H1 (cell line): ENCODE measurements around the gene HAS3. TPM values are rescaled to one million over a fixed set of nuclear protein-coding genes. Genes with fewer than 3 reads are reported as not detected.

ENCODE experiments used
- CTCF ChIA-PET: fragments of 300-600 bp; sonication (Branson Sonifier 250); formaldehyde crosslinking; loops from one replicate; lab custom pipeline; 2021; ENCODE audit not compliant: partially characterized antibody; lab: Charles Lee
- POLR2A ChIA-PET: fragments of 300-600 bp; sonication (Branson Sonifier 250); formaldehyde crosslinking; loops from one replicate; lab custom pipeline; 2021; ENCODE audit warnings: inconsistent platforms; ENCODE audit not compliant: partially characterized antibody; lab: Charles Lee
- DNase-seq, 2 experiments: peaks; one replicate each; pipeline versions ENCODE4 v3.0.0 to v3.0.0-alpha.2; 2010 to 2022; ENCODE audit warnings: low spot score in 2 of 2, low read depth in 1 of 2, mixed read lengths in 1 of 2
- FAIRE-seq: peaks from 2 replicates; lab custom pipeline; 2011; peaks lifted over from hg19 to GRCh38; lab: Jason Lieb, UNC
- H2AFZ ChIP-seq: 2 replicates; pipeline ENCODE4 v1.8.1; 2012; ENCODE audit warnings: low read length, inconsistent platforms
- H2AK5ac ChIP-seq: 2 replicates; pipeline ENCODE4 v1.6.1; 2013; ENCODE audit warnings: low read depth, low read length
- H2BK120ac ChIP-seq: replicated peaks from 2 replicates; pipeline ENCODE3; 2013; ENCODE audit warnings: low read depth, low read length, inconsistent platforms
- H2BK12ac ChIP-seq: 2 replicates; pipeline ENCODE4 v1.6.1; 2013; ENCODE audit warnings: low read depth, low read length
- H2BK15ac ChIP-seq: 2 replicates; pipeline ENCODE4 v1.6.1; 2013; ENCODE audit warnings: low read length
- H2BK20ac ChIP-seq: 2 replicates; pipeline ENCODE4 v1.6.1; 2013; ENCODE audit warnings: low read length
- H2BK5ac ChIP-seq: 2 replicates; pipeline ENCODE4 v1.6.1; 2013; ENCODE audit warnings: low read depth, low read length
- H3K14ac ChIP-seq: 2 replicates; pipeline ENCODE4 v1.6.1; 2013; ENCODE audit warnings: inconsistent platforms; ENCODE audit not compliant: insufficient read length
- H3K18ac ChIP-seq: 2 replicates; pipeline ENCODE4 v1.6.1; 2013; ENCODE audit warnings: low read length; ENCODE audit errors: extremely low read depth
- H3K23ac ChIP-seq: 2 replicates; pipeline ENCODE4 v1.6.1; 2013; ENCODE audit warnings: inconsistent platforms; ENCODE audit not compliant: insufficient read length
- H3K23me2 ChIP-seq: 2 replicates; pipeline ENCODE4 v1.6.1; 2013; ENCODE audit warnings: low read depth, low read length
- H3K27ac ChIP-seq: 2 replicates; pipeline ENCODE4 v1.6.1; 2011; ENCODE audit warnings: low read depth, low read length, inconsistent platforms
- H3K27me3 ChIP-seq, 4 experiments: replicated peaks in 1 of 4; 1 replicate in 1 of 4; 2 replicates in 3 of 4; pipeline versions ENCODE4 v1.6.1 to v1.8.1; 2011 to 2013; ENCODE audit warnings: low read length in 3 of 4, mild to moderate bottlenecking in 3 of 4, inconsistent platforms in 2 of 4, mixed read lengths in 2 of 4, moderate library complexity in 1 of 4; ENCODE audit not compliant: control insufficient read depth in 3 of 4, insufficient read depth in 3 of 4; ENCODE audit errors: extremely low read depth in 1 of 4
- H3K36me3 ChIP-seq, 4 experiments: 2 replicates each; pipeline versions ENCODE4 v1.6.1 to v1.8.1; 2011 to 2013; ENCODE audit warnings: mild to moderate bottlenecking in 4 of 4, low read length in 3 of 4, moderate library complexity in 2 of 4, control low read depth in 1 of 4, inconsistent platforms in 1 of 4; ENCODE audit not compliant: insufficient read depth in 4 of 4, control insufficient read depth in 2 of 4
- H3K4ac ChIP-seq: replicated peaks from 2 replicates; pipeline ENCODE3; 2013; ENCODE audit warnings: low read length, low read depth, mixed read lengths, inconsistent platforms; ENCODE audit not compliant: insufficient read length
- H3K4me1 ChIP-seq, 4 experiments: replicated peaks in 1 of 4; 1 replicate in 1 of 4; 2 replicates in 3 of 4; pipeline versions ENCODE4 v1.6.1 to v1.8.1; 2011 to 2013; ENCODE audit warnings: low read length in 3 of 4, inconsistent platforms in 2 of 4, mixed read lengths in 1 of 4; ENCODE audit not compliant: insufficient read depth in 4 of 4, control insufficient read depth in 3 of 4
- H3K4me2 ChIP-seq, 2 experiments: 2 replicates each; pipeline versions ENCODE4 v1.6.1 to v1.8.1; 2011 to 2013; ENCODE audit warnings: low read depth in 2 of 2, low read length in 2 of 2, control low read depth in 1 of 2, inconsistent platforms in 1 of 2, mild to moderate bottlenecking in 1 of 2; ENCODE audit not compliant: insufficient read depth in 1 of 2
- H3K4me3 ChIP-seq, 4 experiments: fragments of 200-600, 300-600 bp in 1 of 4; sonication (generic), shearing (Covaris generic), sonication (Bioruptor Twin) in 1 of 4; 2 replicates each; pipeline versions ENCODE4 v1.5.1 to v1.8.1; 2011 to 2016; ENCODE audit warnings: low read length in 4 of 4, low read depth in 3 of 4, control low read depth in 2 of 4, inconsistent platforms in 2 of 4, mild to moderate bottlenecking in 2 of 4, mixed read lengths in 1 of 4, moderate library complexity in 1 of 4; ENCODE audit not compliant: insufficient read depth in 2 of 4; ENCODE audit errors: extremely low read depth in 1 of 4
- H3K56ac ChIP-seq: replicated peaks from 2 replicates; pipeline ENCODE3; 2013; ENCODE audit warnings: low read depth, mild to moderate bottlenecking, mixed read lengths, low read length, inconsistent platforms; ENCODE audit not compliant: insufficient read length
- H3K79me1 ChIP-seq: 2 replicates; pipeline ENCODE4 v1.6.1; 2013; ENCODE audit warnings: low read depth, low read length, control low read depth
- H3K79me2 ChIP-seq, 2 experiments: 2 replicates each; pipeline versions ENCODE4 v1.6.1 to v1.8.1; 2012 to 2013; ENCODE audit warnings: low read length in 2 of 2, mild to moderate bottlenecking in 2 of 2, inconsistent platforms in 1 of 2; ENCODE audit not compliant: insufficient read depth in 2 of 2, control insufficient read depth in 1 of 2
- H3K9ac ChIP-seq, 4 experiments: replicated peaks in 1 of 4; 1 replicate in 1 of 4; 2 replicates in 3 of 4; pipeline versions ENCODE4 v1.6.1 to v1.8.1; 2011 to 2013; ENCODE audit warnings: low read depth in 3 of 4, low read length in 3 of 4, control low read depth in 2 of 4, mild to moderate bottlenecking in 2 of 4, moderate library complexity in 2 of 4, inconsistent platforms in 1 of 4; ENCODE audit errors: extremely low read depth in 1 of 4
- H3K9me3 ChIP-seq, 2 experiments: 2 replicates each; pipeline versions ENCODE4 v1.6.1 to v1.8.1; 2012 to 2013; ENCODE audit warnings: mild to moderate bottlenecking in 2 of 2, moderate library complexity in 2 of 2, control low read depth in 1 of 2, inconsistent platforms in 1 of 2, low read depth in 1 of 2, low read length in 1 of 2, mixed read lengths in 1 of 2; ENCODE audit not compliant: insufficient read depth in 2 of 2
- H4K20me1 ChIP-seq, 2 experiments: replicated peaks in 1 of 2; 2 replicates each; pipeline versions ENCODE3 to v1.8.1; 2011 to 2013; ENCODE audit warnings: inconsistent platforms in 2 of 2, low read length in 2 of 2, mild to moderate bottlenecking in 1 of 2; ENCODE audit not compliant: insufficient read depth in 2 of 2, control insufficient read depth in 1 of 2
- H4K5ac ChIP-seq: 2 replicates; pipeline ENCODE4 v1.6.1; 2013; ENCODE audit warnings: low read length, low read depth, mixed read lengths, inconsistent platforms; ENCODE audit not compliant: insufficient read length
- H4K8ac ChIP-seq: 2 replicates; pipeline ENCODE4 v1.8.0; 2013; ENCODE audit warnings: mild to moderate bottlenecking, moderate library complexity, low read length, inconsistent platforms; ENCODE audit not compliant: insufficient read depth; ENCODE audit errors: extremely low read depth
- H4K91ac ChIP-seq: replicated peaks from 2 replicates; pipeline ENCODE3; 2013; ENCODE audit warnings: low read length, mixed read lengths, inconsistent platforms; ENCODE audit not compliant: insufficient read length
- ASH2L ChIP-seq: fragments of 200-600, 300-600 bp; sonication (generic); IDR thresholded peaks from one replicate; pipeline ENCODE4 v1.7.1; 2017; ENCODE audit warnings: low read length
- CTCF ChIP-seq, 3 experiments: IDR thresholded peaks; 1 replicate in 2 of 3; 2 replicates in 1 of 3; pipeline versions ENCODE4 v1.5.1 to v1.6.1; 2011; ENCODE audit warnings: low read length in 3 of 3, mild to moderate bottlenecking in 3 of 3, inconsistent platforms in 2 of 3, low read depth in 1 of 3, moderate library complexity in 1 of 3; ENCODE audit not compliant: insufficient read depth in 1 of 3; ENCODE audit errors: control extremely low read depth in 1 of 3
- EP300 ChIP-seq, 2 experiments: IDR thresholded peaks; 1 replicate in 1 of 2; 2 replicates in 1 of 2; pipeline ENCODE4 v1.6.1; 2011 to 2012; ENCODE audit warnings: low read depth in 2 of 2, low read length in 2 of 2, mild to moderate bottlenecking in 2 of 2, borderline replicate concordance in 1 of 2, inconsistent platforms in 1 of 2, moderate library complexity in 1 of 2
- RAD21 ChIP-seq, 2 experiments: IDR thresholded peaks in 1 of 2; conservative IDR thresholded peaks in 1 of 2; 2 replicates each; pipeline ENCODE4 v1.6.1; 2011; ENCODE audit warnings: low read depth in 2 of 2, low read length in 2 of 2, improper control_type of control experiment in 1 of 2, inconsistent platforms in 1 of 2, mild to moderate bottlenecking in 1 of 2, moderate library complexity in 1 of 2
- RFX5 ChIP-seq: IDR thresholded peaks from 2 replicates; pipeline ENCODE4 v1.6.1; 2011; ENCODE audit warnings: low read depth, low read length, improper control_type of control experiment, borderline replicate concordance
- WGBS, 2 experiments: shearing (Covaris generic) in 1 of 2; methylation state at CpG; one replicate each; pipeline versions ENCODE4 v1.1.6 to v1.1.7; 2013 to 2015; ENCODE audit warnings: low lambda C conversion rate in 2 of 2, mixed read lengths in 2 of 2, inconsistent platforms in 1 of 2, low coverage in 1 of 2, missing lambda C conversion rate in 1 of 2; ENCODE audit not compliant: insufficient replicate concordance in 2 of 2, insufficient coverage in 1 of 2, insufficient read length in 1 of 2; ENCODE audit errors: extremely low coverage in 1 of 2, missing lambda C conversion rate in 1 of 2; 5-methylcytosine and 5-hydroxymethylcytosine counted together
- polyA plus RNA-seq, 7 experiments: library from polyadenylated mRNA; depleted of rRNA in 3 of 7; stranded (reverse) in 5 of 7; unstranded in 2 of 7; fragments of >200 nt in 5 of 7; fragments of 200-250 nt in 2 of 7; gene quantifications; 1 replicate in 5 of 7; 2 replicates in 1 of 7; 4 replicates in 1 of 7; pipeline versions ENCODE4 v1.2.1 to v1.2.3, GENCODE V29; 2011 to 2013; ENCODE audit warnings: missing spikeins in 2 of 7, mixed read lengths in 2 of 7
- total RNA-seq: library from RNA; stranded (reverse); fragmentation: NEBNext Ultra II Directional; extraction: Animal tissue kit (Norgen Biotek cat#: 25700); gene quantifications from 2 replicates; pipeline ENCODE4 v1.2.1, GENCODE V29; 2021

Gene HAS3
- total and polyA plus RNA-seq, 2 of the 8 experiments (the other 6 are each of a cell fraction or from before 2014, with no cell fraction given), result 32.1 to 69.6 TPM

- TF ChIP-seq EP300 (IDR thresholded peaks at IDR 0.05; ENCODE audit: borderline replicate concordance in 1 of 2, low read depth in 2 of 2, low read length in 2 of 2) (no peak), CTCF (IDR thresholded peaks at IDR 0.05; ENCODE audit: control extremely low read depth in 1 of 3, insufficient read depth in 1 of 3, low read depth in 1 of 3, low read length in 3 of 3) (peak in 2 of 3 experiments; percentile 68; a peak in 3 of 4 replicates), ASH2L (no peak), RAD21 (IDR thresholded peaks at IDR 0.05 in 1 of 2, conservative IDR thresholded peaks at IDR 0.05 in 1 of 2; ENCODE audit: low read depth in 2 of 2, low read length in 2 of 2) (peak; percentile 81 to 85), RFX5 (no peak)
- H2BK20ac ChIP-seq, result no peak overlapping the region
- no peak overlapping the region for H4K8ac ChIP-seq
- H3K18ac ChIP-seq, result no peak overlapping the region
- ChIA-PET POLR2A (interaction anchor here (0.7 to 3.4 kb wide), 7 partner anchors 9 to 277 kb away, joined by 3 to 14 read pairs (median 4); partner anchors contain the start of genes CHTF8 and UTP4), CTCF (interaction anchor here (0.6 to 12.3 kb wide), 60 partner anchors 9 to 1627 kb away, joined by 3 to 174 read pairs (median 4); partner anchors contain the start of genes CHTF8, NIP7 and UTP4)
- H2BK15ac ChIP-seq, result no peak overlapping the region
- no peak overlapping the region for H3K4ac ChIP-seq
- H3K56ac ChIP-seq, result no peak overlapping the region
- no peak overlapping the region for H3K14ac ChIP-seq
- no peak overlapping the region for H2BK120ac ChIP-seq
- H3K23ac ChIP-seq, result no peak overlapping the region
- no peak overlapping the region for H2AK5ac ChIP-seq
- H3K4me3 ChIP-seq, result no peak overlapping the region
- no peak overlapping the region for H2BK5ac ChIP-seq
- H3K36me3 ChIP-seq, result peaks cover 0 to 28% (median 13%) of the 10 kb centered on the region in 4 experiments; a peak in 6 of 8 replicates
- H3K27me3 ChIP-seq, result no peaks in the 10 kb centered on the region
- no peaks in the 10 kb centered on the region for H3K23me2 ChIP-seq
- 92% methylated on average over 3 of the region's 3 CpGs; no CpG with 5 or more reads in 1 of the 2 experiments for WGBS, 2 experiments
- H3K79me1 ChIP-seq, result peaks cover 5% of the 10 kb centered on the region
- no peak for DNase-seq
- no peaks in the 10 kb centered on the region for H3K9me3 ChIP-seq
- FAIRE-seq, result peak; percentile 77
- H3K4me2 ChIP-seq, result no peak overlapping the region
- no peak overlapping the region for H3K9ac ChIP-seq
- H3K27ac ChIP-seq, result no peak overlapping the region
- H3K79me2 ChIP-seq, result peaks cover 0 to 34% of the 10 kb centered on the region in 2 experiments; a peak in 2 of 4 replicates
- H2AFZ ChIP-seq, result no peak overlapping the region
- H2BK12ac ChIP-seq, result no peak overlapping the region
- no peaks in the 10 kb centered on the region for H3K4me1 ChIP-seq
- no peak overlapping the region for H4K91ac ChIP-seq
- H4K20me1 ChIP-seq, result peaks cover 0 to 6% of the 10 kb centered on the region in 2 experiments
- no peak overlapping the region for H4K5ac ChIP-seq
Measured at GRCh38 chr16:69123910-69124309, 18.5 kb downstream of the HAS3 start.
